Liver (tissue), 9 donors: ENCODE measurements around the gene DNAJB6. TPM values are rescaled to one million over a fixed set of nuclear protein-coding genes. Genes with fewer than 3 reads are reported as not detected.

Source experiments
- DNase-seq: peaks from one replicate; pipeline ENCODE4 v3.0.0-alpha.2; 2017; ENCODE audit warnings: low spot score
- H3K27ac ChIP-seq, 2 donors: one replicate each; pipeline ENCODE4 v1.7.0; 2013; ENCODE audit warnings: inconsistent platforms in 2 of 2, low read length in 2 of 2, control low read depth in 1 of 2, low read depth in 1 of 2, mild to moderate bottlenecking in 1 of 2
- H3K27me3 ChIP-seq, 4 donors: one replicate each; pipeline versions ENCODE4 v1.6.1 to v1.7.0; 2013; ENCODE audit warnings: low read length in 3 of 4, inconsistent platforms in 1 of 4, mild to moderate bottlenecking in 1 of 4, moderate library complexity in 1 of 4; ENCODE audit not compliant: control insufficient read depth in 4 of 4, insufficient read depth in 4 of 4
- H3K36me3 ChIP-seq, 4 donors: one replicate each; pipeline versions ENCODE4 v1.6.1 to v1.7.0; 2013; ENCODE audit warnings: low read length in 3 of 4, mild to moderate bottlenecking in 3 of 4, low read depth in 1 of 4, moderate library complexity in 1 of 4; ENCODE audit not compliant: control insufficient read depth in 4 of 4, insufficient read depth in 3 of 4
- H3K4me1 ChIP-seq, 4 donors: one replicate each; pipeline versions ENCODE4 v1.6.1 to v1.7.0; 2013; ENCODE audit warnings: low read length in 3 of 4, mild to moderate bottlenecking in 3 of 4, moderate library complexity in 1 of 4; ENCODE audit not compliant: control insufficient read depth in 4 of 4, insufficient read depth in 4 of 4
- H3K4me3 ChIP-seq, 3 donors: one replicate each; pipeline versions ENCODE4 v1.6.1 to v1.7.0; 2013; ENCODE audit warnings: low read length in 3 of 3, control low read depth in 1 of 3, low read depth in 1 of 3, mild to moderate bottlenecking in 1 of 3
- H3K9ac ChIP-seq, 2 donors: one replicate each; pipeline ENCODE4 v1.7.0; 2013; ENCODE audit warnings: low read length in 2 of 2, mild to moderate bottlenecking in 2 of 2, moderate library complexity in 2 of 2, control low read depth in 1 of 2, low read depth in 1 of 2
- H3K9me3 ChIP-seq, 4 donors: one replicate each; pipeline versions ENCODE4 v1.6.1 to v1.7.0; 2013; ENCODE audit warnings: low read length in 3 of 4; ENCODE audit not compliant: control insufficient read depth in 4 of 4
- ATF3 ChIP-seq: IDR thresholded peaks from 2 replicates; pipeline ENCODE4 v1.6.1; 2016; ENCODE audit warnings: antibody characterized with exemption
- CTCF ChIP-seq: fragments of 150-350 bp; IDR thresholded peaks from 2 replicates; pipeline ENCODE4 v1.5.1; 2017; ENCODE audit warnings: improper control_type of control experiment, low read depth, low read length; ENCODE audit not compliant: missing input control
- EGR1 ChIP-seq, 2 donors: IDR thresholded peaks; 2 replicates each; pipeline ENCODE4 v1.6.1; 2016 to 2018; ENCODE audit warnings: antibody characterized with exemption in 2 of 2, low read depth in 2 of 2
- FOXA1 ChIP-seq: IDR thresholded peaks from 2 replicates; pipeline ENCODE4 v1.6.1; 2016; ENCODE audit warnings: antibody characterized with exemption
- FOXA2 ChIP-seq: IDR thresholded peaks from 2 replicates; pipeline ENCODE4 v1.6.1; 2016; ENCODE audit warnings: antibody characterized with exemption
- GABPA ChIP-seq, 2 donors: IDR thresholded peaks in 1 of 2; conservative IDR thresholded peaks in 1 of 2; 2 replicates each; pipeline ENCODE4 v1.6.1; 2016; ENCODE audit warnings: antibody characterized with exemption in 2 of 2, mild to moderate bottlenecking in 1 of 2, moderate library complexity in 1 of 2
- HNF4A ChIP-seq, 2 donors: conservative IDR thresholded peaks; 2 replicates each; pipeline ENCODE4 v1.6.1; 2016; ENCODE audit warnings: antibody characterized with exemption in 2 of 2, mild to moderate bottlenecking in 2 of 2
- HNF4G ChIP-seq: IDR thresholded peaks from 2 replicates; pipeline ENCODE4 v1.6.1; 2016; ENCODE audit warnings: antibody characterized with exemption
- JUND ChIP-seq, 2 donors: IDR thresholded peaks; 2 replicates each; pipeline ENCODE4 v1.6.1; 2016; ENCODE audit warnings: antibody characterized with exemption in 2 of 2
- MAX ChIP-seq: IDR thresholded peaks from 2 replicates; pipeline ENCODE4 v1.6.1; 2016; ENCODE audit warnings: antibody characterized with exemption
- NR2F2 ChIP-seq: IDR thresholded peaks from 2 replicates; pipeline ENCODE4 v1.6.1; 2016; ENCODE audit warnings: antibody characterized with exemption
- RAD21 ChIP-seq, 2 donors: IDR thresholded peaks; 2 replicates each; pipeline ENCODE4 v1.6.1; 2016; ENCODE audit warnings: antibody characterized with exemption in 2 of 2, mild to moderate bottlenecking in 2 of 2
- REST ChIP-seq: IDR thresholded peaks from 2 replicates; pipeline ENCODE4 v1.6.1; 2016; ENCODE audit warnings: antibody characterized with exemption, mild to moderate bottlenecking
- RXRA ChIP-seq, 2 donors: IDR thresholded peaks; 2 replicates each; pipeline ENCODE4 v1.6.1; 2017 to 2018; ENCODE audit warnings: antibody characterized with exemption in 2 of 2, mild to moderate bottlenecking in 1 of 2
- SP1 ChIP-seq: IDR thresholded peaks from 2 replicates; pipeline ENCODE4 v1.6.1; 2018; ENCODE audit warnings: antibody characterized with exemption, mild to moderate bottlenecking
- TAF1 ChIP-seq: conservative IDR thresholded peaks from 2 replicates; pipeline ENCODE4 v1.6.1; 2016; ENCODE audit warnings: antibody characterized with exemption, mild to moderate bottlenecking
- YY1 ChIP-seq: IDR thresholded peaks from 2 replicates; pipeline ENCODE4 v1.6.1; 2016; ENCODE audit warnings: antibody characterized with exemption, mild to moderate bottlenecking
- ZBTB33 ChIP-seq: IDR thresholded peaks from 2 replicates; pipeline ENCODE4 v1.6.1; 2016; ENCODE audit warnings: antibody characterized with exemption
- whole genome bisulfite sequencing: extraction: QIAGEN DNeasy Blood & Tissue Kit; methylation state at CpG from one replicate; pipeline ENCODE4 v1.1.7; 2013; 5-methylcytosine and 5-hydroxymethylcytosine counted together
- polyA plus RNA-seq, 2 donors: library from polyadenylated mRNA; stranded (reverse) in 1 of 2; unstranded in 1 of 2; fragments of 200-250 nt in 1 of 2; fragments of >200 nt in 1 of 2; fragmentation: Nextera tagmentation in 1 of 2; extraction: Ambion mirVana in 1 of 2; gene quantifications; one replicate each; pipeline versions ENCODE4 v1.2.1 to v1.2.3, GENCODE V29; 2013 to 2015
- total RNA-seq, 2 donors: library from RNA; depleted of rRNA; stranded (reverse); fragments of >200 nt; gene quantifications; one replicate each; pipeline ENCODE4 v1.2.3, GENCODE V29; 2014
- donor health status: healthy.
- donor health status: healthy.
- donor health status: healthy.
- donor health status: healthy.
- donor health status: healthy.

The DNAJB6 gene
- total and polyA plus RNA-seq, 4 donors = 26.5 to 46.6 (median 42.4) TPM

GRCh38 chr7:157436076-157436475 is 99.3 kb downstream of the DNAJB6 start:
- Histone ChIP-seq H3K4me1 (no peaks in the 10 kb centered on the region), H3K36me3 (no peaks in the 10 kb centered on the region), H3K27ac (no peak overlapping the region), H3K9me3 (no peaks in the 10 kb centered on the region), H3K27me3 (no peaks in the 10 kb centered on the region), H3K9ac (no peak overlapping the region), H3K4me3 (no peak overlapping the region)
- WGBS = 82% methylated on average over 11 of the region's 11 CpGs
- TF ChIP-seq HNF4A (conservative IDR thresholded peaks at IDR 0.05) (no peak), MAX (no peak), FOXA1 (no peak), RXRA (IDR thresholded peaks at IDR 0.05) (no peak), SP1 (no peak), ATF3 (no peak), NR2F2 (no peak), TAF1 (no peak), CTCF (no peak), EGR1 (IDR thresholded peaks at IDR 0.05; ENCODE audit: low read depth in 2 of 2) (no peak), JUND (IDR thresholded peaks at IDR 0.05) (no peak), GABPA (IDR thresholded peaks at IDR 0.05 in 1 of 2, conservative IDR thresholded peaks at IDR 0.05 in 1 of 2) (no peak), FOXA2 (no peak), ZBTB33 (no peak), YY1 (no peak), HNF4G (no peak), RAD21 (IDR thresholded peaks at IDR 0.05) (no peak), REST (no peak)
- no peak for DNase-seq
